Pancreas (tissue), 10 donors: Measurements from ENCODE around the gene ZSCAN9. TPM values are rescaled to one million over a fixed set of nuclear protein-coding genes. Genes with fewer than 3 reads are reported as not detected.

ENCODE experiments used
- ATAC-seq, 4 donors: fragments of 200-7000 bp; cut with Tn5 transposase; one replicate each; pipeline versions ENCODE4 v1.8.0 to v1.9.1; 2020; ENCODE audit warnings: mild to moderate bottlenecking in 4 of 4, moderate library complexity in 4 of 4
- DNase-seq, 6 donors: peaks; one replicate each; pipeline ENCODE4 v3.0.0-alpha.2; 2020
- FAIRE-seq: peaks from 2 replicates; lab custom pipeline; 2012; peaks lifted over from hg19 to GRCh38; lab: Jason Lieb, UNC
- H3K27ac ChIP-seq, 4 donors: fragments of 200-600 bp; sonication (generic); 1 replicate in 3 of 4; 2 replicates in 1 of 4; pipeline versions ENCODE4 v1.5.0 to v1.8.0; 2020
- H3K27me3 ChIP-seq, 4 donors: fragments of 200-600 bp; one replicate each; pipeline ENCODE4 v1.8.0; 2021
- H3K36me3 ChIP-seq, 3 donors: fragments of 200-600 bp; sonication (generic) in 1 of 3; one replicate each; pipeline versions ENCODE4 v1.5.0 to v1.8.0; 2020 to 2021
- H3K4me1 ChIP-seq, 3 donors: fragments of 200-600 bp; one replicate each; pipeline ENCODE4 v1.8.0; 2021
- H3K4me3 ChIP-seq, 4 donors: fragments of 200-600 bp; sonication (generic) in 2 of 4; one replicate each; pipeline versions ENCODE4 v1.5.0 to v1.8.0; 2020 to 2021
- H3K9me3 ChIP-seq, 4 donors: fragments of 200-600 bp; one replicate each; pipeline ENCODE4 v1.8.0; 2021
- WGBS, 2 donors: extraction: QIAGEN DNeasy Blood & Tissue Kit; methylation state at CpG; one replicate each; pipeline ENCODE4 v1.1.7; 2013; 5-methylcytosine and 5-hydroxymethylcytosine counted together
- intact Hi-C, 3 donors: fragments of 100-400 bp; cut with DNase I; formaldehyde crosslinking; loops; one replicate each; pipeline versions ENCODE4 v1.11.1 to v1.14.2; 2022
- polyA plus RNA-seq, 2 donors: library from polyadenylated mRNA; stranded (reverse); fragments of 200-250 nt; gene quantifications; one replicate each; pipeline ENCODE4 v1.2.3, GENCODE V29; 2013
- total RNA-seq, 6 donors: library from RNA; stranded (reverse); fragmentation: NEBNext Ultra II Directional in 4 of 6; extraction: Animal tissue kit (Norgen Biotek cat#: 25700) in 4 of 6; gene quantifications; one replicate each; pipeline versions ENCODE4 v1.2.1 to v1.2.4, GENCODE V29; 2021 to 2023
- TF ChIP-seq, protein P1 (sequence below), 4 donors: fragments of 200-600 bp; sonication (generic) in 3 of 4; IDR thresholded peaks; one replicate each; pipeline versions ENCODE4 v1.5.0 to v1.8.0; 2021; ENCODE audit warnings: antibody characterized with exemption in 4 of 4
- donor health status: healthy with polysubstance abuse.
- donor health status: DM: no; HTN: no; CAD: no; lungs with moderate emphysema.
- donor health status: DM: no; HTN: no; CAD: no.
- donor health status: control.
- donor health status: control.
- donor health status: Bipolar disorder and iron deficiency.
- donor health status: DM: yes; HTN: yes; CAD: no.
- donor health status: DM: no; HTN: no; CAD: no.
- donor health status: DM: no; HTN: no; CAD: no.
- donor health status: DM: yes; HTN: yes; CAD: no.

The ZSCAN9 gene
- total and polyA plus RNA-seq, 8 donors, result 3.5 to 15.0 (median 5.6) TPM

DNA sequence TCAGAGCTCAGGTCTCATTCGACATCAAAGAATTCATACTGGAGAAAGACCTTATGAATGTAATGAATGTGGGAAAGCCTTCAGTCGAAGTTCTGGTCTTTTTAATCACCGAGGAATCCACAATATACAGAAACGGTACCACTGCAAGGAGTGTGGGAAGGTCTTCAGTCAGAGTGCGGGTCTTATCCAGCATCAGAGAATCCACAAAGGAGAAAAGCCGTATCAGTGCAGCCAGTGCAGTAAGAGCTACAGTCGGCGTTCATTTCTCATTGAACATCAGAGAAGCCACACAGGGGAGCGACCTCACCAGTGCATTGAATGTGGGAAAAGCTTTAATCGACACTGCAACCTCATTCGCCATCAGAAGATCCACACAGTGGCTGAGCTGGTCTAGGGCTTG is 7.7 kb downstream of the ZSCAN9 start:
- intact Hi-C loops, result loop anchor here in 1 of 3 donors (10.0 kb wide), 1 partner anchor 332 kb away; no protein-coding TSS in a partner anchor
- Histone ChIP-seq H3K36me3 (peaks cover 0 to 22% (median 10%) of the 10 kb centered on the region in 3 donors), H3K9me3 (no peaks in the 10 kb centered on the region), H3K27ac (no peak overlapping the region), H3K27me3 (no peaks in the 10 kb centered on the region), H3K4me3 (no peak overlapping the region), H3K4me1 (no peaks in the 10 kb centered on the region)
- ATAC-seq (no peak), FAIRE-seq (no peak), DNase-seq (no peak)
- TF ChIP-seq, protein P1, sequence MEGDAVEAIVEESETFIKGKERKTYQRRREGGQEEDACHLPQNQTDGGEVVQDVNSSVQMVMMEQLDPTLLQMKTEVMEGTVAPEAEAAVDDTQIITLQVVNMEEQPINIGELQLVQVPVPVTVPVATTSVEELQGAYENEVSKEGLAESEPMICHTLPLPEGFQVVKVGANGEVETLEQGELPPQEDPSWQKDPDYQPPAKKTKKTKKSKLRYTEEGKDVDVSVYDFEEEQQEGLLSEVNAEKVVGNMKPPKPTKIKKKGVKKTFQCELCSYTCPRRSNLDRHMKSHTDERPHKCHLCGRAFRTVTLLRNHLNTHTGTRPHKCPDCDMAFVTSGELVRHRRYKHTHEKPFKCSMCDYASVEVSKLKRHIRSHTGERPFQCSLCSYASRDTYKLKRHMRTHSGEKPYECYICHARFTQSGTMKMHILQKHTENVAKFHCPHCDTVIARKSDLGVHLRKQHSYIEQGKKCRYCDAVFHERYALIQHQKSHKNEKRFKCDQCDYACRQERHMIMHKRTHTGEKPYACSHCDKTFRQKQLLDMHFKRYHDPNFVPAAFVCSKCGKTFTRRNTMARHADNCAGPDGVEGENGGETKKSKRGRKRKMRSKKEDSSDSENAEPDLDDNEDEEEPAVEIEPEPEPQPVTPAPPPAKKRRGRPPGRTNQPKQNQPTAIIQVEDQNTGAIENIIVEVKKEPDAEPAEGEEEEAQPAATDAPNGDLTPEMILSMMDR (IDR thresholded peaks at IDR 0.05), result no peak
- WGBS, 2 donors, result 96 to 97% methylated on average over 11 of the region's 11 CpGs

- intact Hi-C loops, result loop anchor here in 1 of 3 donors (10.0 kb wide), 1 partner anchor 329 kb away; no protein-coding TSS in a partner anchor
- no peak for ATAC-seq
- DNase-seq, result no peak
- Histone ChIP-seq H3K4me1 (no peaks in the 10 kb centered on the region), H3K27ac (no peak overlapping the region), H3K27me3 (no peaks in the 10 kb centered on the region), H3K4me3 (no peak overlapping the region), H3K36me3 (peaks cover 0 to 8% (median 3%) of the 10 kb centered on the region in 3 donors), H3K9me3 (no peaks in the 10 kb centered on the region)
- FAIRE-seq, result no peak
- TF ChIP-seq, protein P1 (IDR thresholded peaks at IDR 0.05), result no peak
- WGBS, 2 donors, result 77 to 78% methylated on average over 3 of the region's 3 CpGs
Observed at GRCh38 chr6:28235912-28236452, 10.9 kb downstream of the ZSCAN9 start.

- FAIRE-seq (no peak), ATAC-seq (no peak), DNase-seq (no peak)
- 59 to 63% methylated on average over 1 of the region's 1 CpG for WGBS, 2 donors
- peaks cover 0 to 4% (median 0%) of the 10 kb centered on the region in 3 donors for H3K36me3 ChIP-seq
- intact Hi-C loops, result loop anchor here in 1 of 3 donors (10.0 kb wide), 1 partner anchor 325 kb away; no protein-coding TSS in a partner anchor
- no peak overlapping the region for H3K27ac ChIP-seq
- TF ChIP-seq, protein P1 (IDR thresholded peaks at IDR 0.05), result no peak
- H3K27me3 ChIP-seq, result no peaks in the 10 kb centered on the region
- no peak overlapping the region for H3K4me3 ChIP-seq
- no peaks in the 10 kb centered on the region for H3K9me3 ChIP-seq
- H3K4me1 ChIP-seq, result no peaks in the 10 kb centered on the region
Observed at GRCh38 chr6:28239636-28240035, 14.6 kb downstream of the ZSCAN9 start.

- no peaks in the 10 kb centered on the region for H3K4me1 ChIP-seq
- FAIRE-seq, result no peak
- intact Hi-C loops, result no loop called here
- no peak for ATAC-seq
- 94% methylated on average over 1 of the region's 1 CpG for WGBS, 2 donors
- H3K9me3 ChIP-seq, result no peaks in the 10 kb centered on the region
- H3K27me3 ChIP-seq, result no peaks in the 10 kb centered on the region
- peaks cover 0 to 7% (median 4%) of the 10 kb centered on the region in 3 donors for H3K36me3 ChIP-seq
- H3K4me3 ChIP-seq, result no peak overlapping the region
- no peak overlapping the region for H3K27ac ChIP-seq
- DNase-seq, result no peak
- TF ChIP-seq, protein P1 (IDR thresholded peaks at IDR 0.05), result no peak
Observed at GRCh38 chr6:28240471-28240870, 15.4 kb downstream of the ZSCAN9 start.

- Histone ChIP-seq H3K4me1 (no peaks in the 10 kb centered on the region), H3K36me3 (peaks cover 0 to 16% (median 4%) of the 10 kb centered on the region in 3 donors), H3K27me3 (no peaks in the 10 kb centered on the region), H3K27ac (no peak overlapping the region), H3K9me3 (no peaks in the 10 kb centered on the region), H3K4me3 (no peak overlapping the region)
- intact Hi-C loops, result no loop called here
- DNase-seq (no peak), ATAC-seq (no peak), FAIRE-seq (no peak)
- WGBS, 2 donors, result 88 to 98% methylated on average over 3 of the region's 3 CpGs
- TF ChIP-seq, protein P1 (IDR thresholded peaks at IDR 0.05), result no peak
Observed at GRCh38 chr6:28243946-28244345, 18.9 kb downstream of the ZSCAN9 start.
